A549 (cell line): ENCODE results near the gene SSH3. TPM values are rescaled to one million over a fixed set of nuclear protein-coding genes. Genes with fewer than 3 reads are reported as not detected.
"Not testable (repeated sequence)": the region's sequence is repeated elsewhere in the genome, so short reads cannot be mapped to it uniquely, and the experiment has no call there.

Source experiments
- ATAC-seq, 2 experiments: fragments of 200-7000 bp in 1 of 2; fragments of >200 bp in 1 of 2; cut with Nextera tagmentation in 1 of 2; cut with Tn5 transposase in 1 of 2; 3 replicates each; pipeline versions ENCODE4 v1.8.0 to v1.9.1; 2018 to 2020; ENCODE audit warnings: mild to moderate bottlenecking in 1 of 2, moderate library complexity in 1 of 2
- CTCF ChIA-PET: fragments of 300-600 bp; sonication (Branson Sonifier 250); formaldehyde crosslinking; extraction: SDS; loops from one replicate; lab custom pipeline; 2021; ENCODE audit warnings: antibody characterized with exemption, inconsistent platforms; lab: Yijun Ruan, JAX
- POLR2A ChIA-PET: fragments of 350-600 bp; formaldehyde crosslinking; extraction: SDS; loops from one replicate; lab custom pipeline; 2021; ENCODE audit warnings: antibody characterized with exemption, inconsistent platforms; lab: Yijun Ruan, JAX
- DNase-seq, 2 experiments: peaks; one replicate each; pipeline versions ENCODE4 v3.0.0 to v3.0.0-alpha.2; 2011 to 2016; ENCODE audit warnings: low read depth in 1 of 2, low spot score in 1 of 2
- FAIRE-seq: peaks from 2 replicates; lab custom pipeline; 2011; peaks lifted over from hg19 to GRCh38; lab: Jason Lieb, UNC
- H3K27ac ChIP-seq, 2 experiments: fragments of >200 bp; sonication (Bioruptor Twin); formaldehyde crosslinking; 3 replicates each; pipeline ENCODE4 v1.5.1; 2016 to 2017
- H3K4me1 ChIP-seq: fragments of >200 bp; sonication (Bioruptor Twin); formaldehyde crosslinking; 3 replicates; pipeline ENCODE4 v1.6.1; 2016
- H3K4me2 ChIP-seq: fragments of >200 bp; sonication (Bioruptor Twin); formaldehyde crosslinking; 3 replicates; pipeline ENCODE4 v1.6.1; 2016
- H3K4me3 ChIP-seq: fragments of >200 bp; sonication (Bioruptor Twin); formaldehyde crosslinking; 3 replicates; pipeline ENCODE4 v1.5.1; 2016
- H3K9me3 ChIP-seq: fragments of >200 bp; sonication (Bioruptor Twin); formaldehyde crosslinking; 3 replicates; pipeline ENCODE4 v1.6.1; 2016
- CBX2 ChIP-seq: fragments of 200-600 bp; sonication (generic); IDR thresholded peaks from 2 replicates; pipeline ENCODE4 v1.6.1; 2016; ENCODE audit warnings: low read depth, mild to moderate bottlenecking, borderline replicate concordance
- CBX8 ChIP-seq: fragments of 200-600 bp; sonication (generic); IDR thresholded peaks from 2 replicates; pipeline ENCODE4 v1.6.1; 2016
- CHD4 ChIP-seq: fragments of 200-600 bp; sonication (generic); IDR thresholded peaks from 2 replicates; pipeline ENCODE4 v1.6.1; 2016; ENCODE audit warnings: antibody characterized with exemption, mild to moderate bottlenecking, borderline replicate concordance
- EHMT2 ChIP-seq: fragments of 200-600 bp; sonication (generic); IDR thresholded peaks from 2 replicates; pipeline ENCODE4 v1.6.1; 2016; ENCODE audit warnings: antibody characterized with exemption, low read depth, mild to moderate bottlenecking, moderate library complexity
- EP300 ChIP-seq, 2 experiments: fragments of >200 bp; sonication (Bioruptor Twin); formaldehyde crosslinking; IDR thresholded peaks; 2 replicates in 1 of 2; 3 replicates in 1 of 2; pipeline ENCODE4 v1.6.1; 2016 to 2017
- ESRRA ChIP-seq: fragments of 150-350 bp; IDR thresholded peaks from 2 replicates; pipeline ENCODE4 v1.6.1; 2014; ENCODE audit warnings: mild to moderate bottlenecking, low read length, borderline replicate concordance
- FOXS1 ChIP-seq: fragments of 250-450 bp; sonication (Bioruptor Pico); IDR thresholded peaks from 2 replicates; pipeline ENCODE4 v1.5.0; 2020; ENCODE audit warnings: mild to moderate bottlenecking, moderate library complexity
- GATA3 ChIP-seq: IDR thresholded peaks from 2 replicates; pipeline ENCODE4 v1.6.1; 2012; ENCODE audit warnings: borderline replicate concordance
- HEYL ChIP-seq: fragments of 250-450 bp; sonication (Bioruptor Pico); IDR thresholded peaks from 2 replicates; pipeline ENCODE4 v1.8.0; 2021; ENCODE audit warnings: mild to moderate bottlenecking, moderate library complexity
- HOXA7 ChIP-seq: fragments of 250-450 bp; sonication (Bioruptor Pico); IDR thresholded peaks from 2 replicates; pipeline ENCODE4 v1.5.0; 2020; ENCODE audit warnings: mild to moderate bottlenecking, moderate library complexity
- HOXB13 ChIP-seq: fragments of 250-450 bp; sonication (Bioruptor Pico); IDR thresholded peaks from 2 replicates; pipeline ENCODE4 v1.5.0; 2020; ENCODE audit warnings: low read depth, mild to moderate bottlenecking, moderate library complexity
- HOXB5 ChIP-seq: fragments of 250-450 bp; sonication (Bioruptor Pico); IDR thresholded peaks from 2 replicates; pipeline ENCODE4 v1.5.0; 2020; ENCODE audit warnings: mild to moderate bottlenecking, moderate library complexity
- JUN ChIP-seq, 2 experiments: fragments of >200 bp; sonication (Bioruptor Twin); formaldehyde crosslinking; IDR thresholded peaks; 2 replicates in 1 of 2; 3 replicates in 1 of 2; pipeline ENCODE4 v1.6.1; 2016 to 2017
- JUNB ChIP-seq: fragments of >200 bp; sonication (Bioruptor Twin); formaldehyde crosslinking; IDR thresholded peaks from 2 replicates; pipeline ENCODE4 v1.6.1; 2016
- KDM1A ChIP-seq: fragments of 200-600 bp; sonication (generic); IDR thresholded peaks from 2 replicates; pipeline ENCODE4 v1.6.1; 2016; ENCODE audit warnings: low read depth, mild to moderate bottlenecking
- KDM5A ChIP-seq: fragments of 200-600 bp; sonication (generic); IDR thresholded peaks from 2 replicates; pipeline ENCODE4 v1.6.1; 2016; ENCODE audit warnings: antibody characterized with exemption, mild to moderate bottlenecking
- PHF8 ChIP-seq: fragments of 200-600 bp; sonication (generic); IDR thresholded peaks from 2 replicates; pipeline ENCODE4 v1.6.1; 2016; ENCODE audit warnings: low read depth, mild to moderate bottlenecking, antibody characterized with exemption, moderate library complexity, borderline replicate concordance
- POLR2AphosphoS2 ChIP-seq: conservative IDR thresholded peaks from 2 replicates; pipeline ENCODE4 v1.6.1; 2012; ENCODE audit warnings: low read length, improper control_type of control experiment, inconsistent platforms
- RARB ChIP-seq: fragments of 250-450 bp; sonication (Bioruptor Pico); IDR thresholded peaks from 2 replicates; pipeline ENCODE4 v1.8.0; 2021; ENCODE audit warnings: mild to moderate bottlenecking, moderate library complexity
- RCOR1 ChIP-seq: fragments of 150-350 bp; IDR thresholded peaks from 2 replicates; pipeline ENCODE4 v1.6.1; 2014; ENCODE audit warnings: antibody characterized with exemption, low read length, low read depth
- RFX5 ChIP-seq: fragments of 450-650 bp; IDR thresholded peaks from 2 replicates; pipeline ENCODE4 v1.7.1; 2014; ENCODE audit warnings: antibody characterized with exemption, mild to moderate bottlenecking, moderate library complexity
- RNF2 ChIP-seq: fragments of 200-600 bp; sonication (generic); IDR thresholded peaks from 2 replicates; pipeline ENCODE4 v1.6.1; 2016; ENCODE audit warnings: low read depth, mild to moderate bottlenecking, antibody characterized with exemption, moderate library complexity, borderline replicate concordance
- SMC3 ChIP-seq: fragments of >200 bp; sonication (Bioruptor Twin); formaldehyde crosslinking; IDR thresholded peaks from 3 replicates; pipeline ENCODE4 v1.6.1; 2018; ENCODE audit warnings: inconsistent platforms
- SREBF2 ChIP-seq: fragments of 450-650 bp; IDR thresholded peaks from 2 replicates; pipeline ENCODE4 v1.6.1; 2014; ENCODE audit warnings: mild to moderate bottlenecking, moderate library complexity
- TFCP2L1 ChIP-seq: fragments of 250-450 bp; sonication (Bioruptor Pico); IDR thresholded peaks from 2 replicates; pipeline ENCODE4 v1.5.0; 2021; ENCODE audit warnings: mild to moderate bottlenecking
- ZC3H11A ChIP-seq: fragments of 450-650 bp; IDR thresholded peaks from 2 replicates; pipeline ENCODE4 v1.6.1; 2014; ENCODE audit warnings: antibody characterized with exemption, mild to moderate bottlenecking
- ZFP36 ChIP-seq: fragments of 450-650 bp; IDR thresholded peaks from 2 replicates; pipeline ENCODE4 v1.6.1; 2014; ENCODE audit warnings: borderline replicate concordance; ENCODE audit not compliant: partially characterized antibody
- ZNF302 ChIP-seq: fragments of 250-450 bp; sonication (Bioruptor Pico); IDR thresholded peaks from 2 replicates; pipeline ENCODE4 v1.9.0; 2021; ENCODE audit warnings: inconsistent platforms, mild to moderate bottlenecking, moderate library complexity
- WGBS: methylation state at CpG from one replicate; pipeline ENCODE4 v1.1.6; 2017; ENCODE audit errors: missing lambda C conversion rate; 5-methylcytosine and 5-hydroxymethylcytosine counted together
- polyA plus RNA-seq, 4 experiments: library from polyadenylated mRNA; depleted of rRNA in 3 of 4; stranded (reverse); fragments of >200 nt; fragmentation: RNase III in 1 of 4; extraction: RNeasy Plus Mini Kit Qiagen cat#74134 plus additional on column Dnase treatment in 1 of 4; gene quantifications; 2 replicates in 3 of 4; 3 replicates in 1 of 4; pipeline ENCODE4 v1.2.3, GENCODE V29; 2011 to 2017
- TF ChIP-seq, protein P1 (sequence below): IDR thresholded peaks from 2 replicates; pipeline ENCODE4 v1.6.1; 2012
- TF ChIP-seq, protein P2 (sequence below): IDR thresholded peaks from 2 replicates; pipeline ENCODE4 v1.6.1; 2012; ENCODE audit warnings: low read depth, borderline replicate concordance
- TF ChIP-seq, protein P3 (sequence below): fragments of >200 bp; sonication (Bioruptor Twin); formaldehyde crosslinking; IDR thresholded peaks from 3 replicates; pipeline ENCODE4 v1.5.1; 2016

SSH3 gene
- polyA plus RNA-seq, 2 of the 4 experiments (the other 2 are of a cell fraction): 13.9 to 24.1 TPM

DNA sequence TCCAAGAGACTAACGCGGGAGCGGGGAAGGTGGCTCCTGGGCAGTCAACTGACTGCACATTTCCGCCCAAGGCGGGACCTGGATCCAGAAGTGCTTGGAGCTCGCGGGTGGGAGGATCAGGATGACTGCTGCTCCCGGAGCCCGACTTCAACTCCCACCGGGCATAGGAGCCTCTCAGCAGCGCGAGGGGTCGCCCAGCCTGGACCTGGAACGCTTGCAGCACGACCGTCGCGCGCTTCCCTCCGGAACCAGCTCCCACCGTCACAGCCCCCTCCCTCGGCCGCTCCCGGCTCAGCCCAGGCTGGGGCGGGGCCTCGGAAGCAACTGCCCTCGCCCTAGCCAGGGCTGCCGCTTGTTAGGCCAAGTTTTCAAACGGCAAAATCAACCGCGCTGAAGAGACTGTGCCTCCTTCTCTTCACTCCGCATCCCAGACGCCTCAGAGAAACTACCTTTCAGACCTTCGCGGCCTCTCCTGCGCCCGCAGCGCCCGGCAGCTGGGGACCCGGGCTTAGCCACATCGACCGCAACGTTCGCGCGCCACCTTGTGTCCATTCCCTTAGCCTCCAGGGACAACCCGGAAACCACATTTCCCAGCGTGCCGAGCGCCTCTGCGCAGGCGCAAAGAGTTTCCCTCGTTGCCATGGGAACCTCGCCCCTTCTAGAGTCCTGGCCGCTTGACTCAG is 14.0 kb downstream of the SSH3 start (continued):
- TF ChIP-seq HOXA7: no peak
- no peak for TF ChIP-seq HOXB13
- TF ChIP-seq HOXB5 (CRISPR knock-in tag): no peak
- no peak for TF ChIP-seq ZFP36
- TF ChIP-seq TFCP2L1 (CRISPR knock-in tag): no peak
- TF ChIP-seq SREBF2: no peak
- no peak for TF ChIP-seq RARB
- TF ChIP-seq, protein P1, sequence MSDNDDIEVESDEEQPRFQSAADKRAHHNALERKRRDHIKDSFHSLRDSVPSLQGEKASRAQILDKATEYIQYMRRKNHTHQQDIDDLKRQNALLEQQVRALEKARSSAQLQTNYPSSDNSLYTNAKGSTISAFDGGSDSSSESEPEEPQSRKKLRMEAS: no peak
- TF ChIP-seq CBX8: no peak
- TF ChIP-seq KDM1A: no peak
- TF ChIP-seq HEYL: no peak
- peak; percentile 59 to 63; a peak in 4 of 5 replicates for TF ChIP-seq JUN (IDR thresholded peaks at IDR 0.05)
- TF ChIP-seq CHD4: no peak
- TF ChIP-seq ESRRA: no peak
- no peak for TF ChIP-seq ZC3H11A
- no peak for TF ChIP-seq JUNB
- TF ChIP-seq ZNF302 (CRISPR knock-in tag): no peak
- TF ChIP-seq EP300 (IDR thresholded peaks at IDR 0.05): no peak
- no peak for TF ChIP-seq EHMT2
- no peak for TF ChIP-seq GATA3
- no peak for TF ChIP-seq CBX2
- TF ChIP-seq RNF2: no peak
- TF ChIP-seq, protein P2, sequence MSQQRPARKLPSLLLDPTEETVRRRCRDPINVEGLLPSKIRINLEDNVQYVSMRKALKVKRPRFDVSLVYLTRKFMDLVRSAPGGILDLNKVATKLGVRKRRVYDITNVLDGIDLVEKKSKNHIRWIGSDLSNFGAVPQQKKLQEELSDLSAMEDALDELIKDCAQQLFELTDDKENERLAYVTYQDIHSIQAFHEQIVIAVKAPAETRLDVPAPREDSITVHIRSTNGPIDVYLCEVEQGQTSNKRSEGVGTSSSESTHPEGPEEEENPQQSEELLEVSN: peak; percentile 62; the same call in 1 of the 2 replicates
- TF ChIP-seq RFX5: no peak
- TF ChIP-seq POLR2AphosphoS2: no peak
- no peak for TF ChIP-seq RCOR1
- no peak for TF ChIP-seq KDM5A
- TF ChIP-seq, protein P3, sequence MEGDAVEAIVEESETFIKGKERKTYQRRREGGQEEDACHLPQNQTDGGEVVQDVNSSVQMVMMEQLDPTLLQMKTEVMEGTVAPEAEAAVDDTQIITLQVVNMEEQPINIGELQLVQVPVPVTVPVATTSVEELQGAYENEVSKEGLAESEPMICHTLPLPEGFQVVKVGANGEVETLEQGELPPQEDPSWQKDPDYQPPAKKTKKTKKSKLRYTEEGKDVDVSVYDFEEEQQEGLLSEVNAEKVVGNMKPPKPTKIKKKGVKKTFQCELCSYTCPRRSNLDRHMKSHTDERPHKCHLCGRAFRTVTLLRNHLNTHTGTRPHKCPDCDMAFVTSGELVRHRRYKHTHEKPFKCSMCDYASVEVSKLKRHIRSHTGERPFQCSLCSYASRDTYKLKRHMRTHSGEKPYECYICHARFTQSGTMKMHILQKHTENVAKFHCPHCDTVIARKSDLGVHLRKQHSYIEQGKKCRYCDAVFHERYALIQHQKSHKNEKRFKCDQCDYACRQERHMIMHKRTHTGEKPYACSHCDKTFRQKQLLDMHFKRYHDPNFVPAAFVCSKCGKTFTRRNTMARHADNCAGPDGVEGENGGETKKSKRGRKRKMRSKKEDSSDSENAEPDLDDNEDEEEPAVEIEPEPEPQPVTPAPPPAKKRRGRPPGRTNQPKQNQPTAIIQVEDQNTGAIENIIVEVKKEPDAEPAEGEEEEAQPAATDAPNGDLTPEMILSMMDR: peak; percentile 97
- TF ChIP-seq, all 56 proteins: peak for 8

DNA sequence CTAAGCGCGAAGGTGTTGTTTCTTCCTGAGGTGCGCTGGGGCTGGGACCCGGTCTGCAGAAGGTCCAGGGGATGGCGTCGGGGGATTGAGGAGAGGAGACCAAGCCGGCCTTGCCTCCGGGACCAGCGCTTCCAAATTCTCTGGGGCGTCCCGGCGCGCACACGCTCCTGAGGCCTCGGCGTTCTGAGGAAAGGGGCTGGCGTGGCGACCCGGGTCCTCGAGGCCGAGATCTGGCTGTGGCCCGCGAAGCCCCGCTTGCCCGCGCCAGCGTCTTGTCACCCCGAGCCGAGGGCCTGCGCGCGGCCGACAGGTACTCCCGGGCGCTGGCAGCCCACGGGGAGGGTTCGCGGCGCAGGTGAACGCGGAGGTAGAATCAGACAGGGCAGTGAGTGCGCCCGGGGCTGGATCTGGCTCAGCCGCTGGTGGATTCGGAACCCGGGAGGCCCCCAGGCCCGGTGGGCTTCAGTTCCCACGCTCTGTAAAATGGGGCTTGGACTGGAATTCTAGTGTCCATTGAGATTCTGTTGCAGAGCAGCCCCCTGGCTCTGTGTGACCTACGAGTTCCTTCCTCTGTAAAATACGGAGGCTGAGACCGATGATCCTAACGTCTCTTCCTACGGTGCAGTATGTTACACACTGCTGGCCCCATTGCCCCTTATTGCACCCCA is 14.7 kb downstream of the SSH3 start:
- peaks cover 7% of the 10 kb centered on the region for H3K4me1 ChIP-seq
- peak overlapping the region; percentile 85 for H3K4me2 ChIP-seq
- WGBS: under 1% methylated on average over 36 of the region's 53 CpGs
- DNase-seq (peak in 1 of 2 experiments; percentile 36), ATAC-seq (peak; percentile 49 to 55), FAIRE-seq (no peak)
- no peaks in the 10 kb centered on the region for H3K9me3 ChIP-seq
- peak overlapping the region; percentile 69 for H3K4me3 ChIP-seq
- TF ChIP-seq, protein P2: 0 out of 2 replicates have a peak, but pooled peaks have one; percentile 55
- no peak for TF ChIP-seq SMC3
- TF ChIP-seq PHF8: 0 out of 2 replicates have a peak, but pooled peaks have one; percentile 21
- TF ChIP-seq, protein P1: peak; percentile 23; the same call in 1 of the 2 replicates
- TF ChIP-seq FOXS1 (CRISPR knock-in tag): no peak
- ChIA-PET CTCF (interaction anchor here (0.7 to 12.3 kb wide), 50 partner anchors 10 to 621 kb away, joined by 3 to 178 read pairs (median 5); partner anchors contain the start of genes ANKRD13D, GRK2, POLD4 and RAD9A), POLR2A (interaction anchor here (0.6 to 2.5 kb wide), 13 partner anchors 10 to 264 kb away, joined by 3 to 21 read pairs (median 6); partner anchors contain the start of genes ANKRD13D, GRK2, POLD4 and PPP1CA)
- peak overlapping the region; percentile 91 to 95 for H3K27ac ChIP-seq

DNA sequence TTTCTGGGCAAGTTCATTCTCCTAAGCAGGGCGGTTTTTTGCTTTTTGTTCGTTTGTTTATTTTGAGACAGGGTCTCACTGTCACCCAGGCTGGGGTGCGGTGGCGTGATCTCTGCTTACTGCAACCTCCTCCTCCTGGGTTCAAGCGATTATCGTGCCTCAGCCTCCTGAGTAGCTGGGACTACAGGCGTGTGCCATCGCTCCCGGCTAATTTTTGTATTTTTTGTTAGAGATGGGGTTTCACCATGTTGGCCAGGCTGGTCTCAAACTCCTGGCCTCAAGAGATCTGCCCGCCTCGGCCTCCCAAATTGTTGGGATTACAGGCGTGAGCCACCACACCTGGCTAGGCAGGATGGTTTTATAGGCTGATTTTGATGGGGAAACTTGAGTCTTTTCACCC is 15.5 kb downstream of the SSH3 start:
- H3K9me3 ChIP-seq, DNase-seq, FAIRE-seq, ATAC-seq, H3K27ac ChIP-seq, POLR2A ChIA-PET, H3K4me1 ChIP-seq: not testable (repeated sequence)
- CTCF ChIA-PET: interaction anchor here (0.6 to 12.3 kb wide), 13 partner anchors 11 to 407 kb away, joined by 3 to 178 read pairs (median 16); partner anchors contain the start of genes POLD4, SSH3 and SYT12
- Histone ChIP-seq H3K4me2 (peak overlapping the region; percentile 85), H3K4me3 (peak overlapping the region; percentile 69; the same call in 2 of the 3 replicates)
- WGBS: 90% methylated on average over 12 of the region's 12 CpGs
